DLD1 (cell line): Measurements from ENCODE around the gene ACAD8.

Experiments used
- in situ Hi-C: cut with HindIII; loops from 2 replicates; pipeline ENCODE4 v1.10.0; 2017; ENCODE audit warnings: low sequenced_read_pairs

Gene ACAD8

GRCh38 chr11:134288486-134288885 lies 35.1 kb downstream of the ACAD8 start:
- in situ Hi-C loops = no loop called here

GRCh38 chr11:134289167-134289566 lies 35.8 kb downstream of the ACAD8 start:
- in situ Hi-C loops = no loop called here

GRCh38 chr11:134289789-134290188 lies 36.4 kb downstream of the ACAD8 start:
- in situ Hi-C loops = no loop called here

- in situ Hi-C loops = no loop called here
Measured at GRCh38 chr11:134290646-134291045, 37.3 kb downstream of the ACAD8 start.

GRCh38 chr11:134291196-134291595 lies 37.8 kb downstream of the ACAD8 start:
- in situ Hi-C loops = no loop called here

GRCh38 chr11:134292661-134293060 lies 39.3 kb downstream of the ACAD8 start:
- in situ Hi-C loops = no loop called here

GRCh38 chr11:134293119-134294113 lies 40.0 kb downstream of the ACAD8 start:
- in situ Hi-C loops = no loop called here

- in situ Hi-C loops = no loop called here
Measured at GRCh38 chr11:134294664-134295063, 41.3 kb downstream of the ACAD8 start.

GRCh38 chr11:134312223-134312622 lies 58.9 kb downstream of the ACAD8 start:
- in situ Hi-C loops = no loop called here

- in situ Hi-C loops = no loop called here
Measured at GRCh38 chr11:134312807-134313206, 59.4 kb downstream of the ACAD8 start.

- in situ Hi-C loops = no loop called here
Measured at GRCh38 chr11:134313379-134313778, 60.0 kb downstream of the ACAD8 start.

GRCh38 chr11:134313821-134314607 lies 60.6 kb downstream of the ACAD8 start:
- in situ Hi-C loops = no loop called here
